ENCODE results near the gene SWI5.

Gene SWI5

DNA sequence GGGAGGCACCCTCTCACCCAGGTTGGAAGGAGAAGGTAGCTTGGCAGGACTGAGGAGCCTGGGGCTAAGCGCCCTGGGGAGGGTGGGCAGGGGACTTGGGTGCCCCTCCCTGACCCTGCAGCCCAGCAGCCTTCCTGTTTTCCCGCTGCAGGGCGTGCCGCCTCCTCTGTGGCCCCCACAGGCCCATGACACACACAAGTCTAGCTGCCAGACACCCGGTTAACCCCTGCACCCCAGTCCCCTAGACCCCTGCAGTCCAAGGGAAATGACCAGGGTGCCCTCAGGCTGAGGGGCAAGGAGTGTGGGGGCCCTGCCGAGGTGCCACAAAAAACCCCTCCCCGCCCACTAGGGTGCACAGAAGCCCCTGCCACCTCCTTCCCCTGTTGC lies 33.3 kb upstream of the SWI5 start:
- Histone ChIP-seq H3K79me2 (ENCODE audit: control insufficient read depth, low read length) (no peaks in the 10 kb centered on the region), H4K20me1 (ENCODE audit: control insufficient read depth, insufficient read depth, low read depth, low read length) (no peaks in the 10 kb centered on the region), H3F3A (ENCODE audit: control insufficient read depth, insufficient read depth) (no peaks in the 10 kb centered on the region), H3K36me3 (ENCODE audit: control insufficient read depth, low read length) (no peaks in the 10 kb centered on the region), H3K4me1 (ENCODE audit: control insufficient read depth, low read length) (peaks cover 15% of the 10 kb centered on the region), H3K27ac (ENCODE audit: low read depth, low read length) (no peak overlapping the region), H3K9me2 (replicated peaks; ENCODE audit: control insufficient read depth, low read length) (no peaks in the 10 kb centered on the region), H3K4me2 (ENCODE audit: low read length) (no peak overlapping the region), H3K4me3 (ENCODE audit: low read length) (no peak overlapping the region), H3K9me3 (ENCODE audit: control insufficient read depth, insufficient read depth, low read length) (no peaks in the 10 kb centered on the region), H3K27me3 (ENCODE audit: control insufficient read depth, low read length) (peaks cover 33% of the 10 kb centered on the region)
- TF ChIP-seq, protein P1, sequence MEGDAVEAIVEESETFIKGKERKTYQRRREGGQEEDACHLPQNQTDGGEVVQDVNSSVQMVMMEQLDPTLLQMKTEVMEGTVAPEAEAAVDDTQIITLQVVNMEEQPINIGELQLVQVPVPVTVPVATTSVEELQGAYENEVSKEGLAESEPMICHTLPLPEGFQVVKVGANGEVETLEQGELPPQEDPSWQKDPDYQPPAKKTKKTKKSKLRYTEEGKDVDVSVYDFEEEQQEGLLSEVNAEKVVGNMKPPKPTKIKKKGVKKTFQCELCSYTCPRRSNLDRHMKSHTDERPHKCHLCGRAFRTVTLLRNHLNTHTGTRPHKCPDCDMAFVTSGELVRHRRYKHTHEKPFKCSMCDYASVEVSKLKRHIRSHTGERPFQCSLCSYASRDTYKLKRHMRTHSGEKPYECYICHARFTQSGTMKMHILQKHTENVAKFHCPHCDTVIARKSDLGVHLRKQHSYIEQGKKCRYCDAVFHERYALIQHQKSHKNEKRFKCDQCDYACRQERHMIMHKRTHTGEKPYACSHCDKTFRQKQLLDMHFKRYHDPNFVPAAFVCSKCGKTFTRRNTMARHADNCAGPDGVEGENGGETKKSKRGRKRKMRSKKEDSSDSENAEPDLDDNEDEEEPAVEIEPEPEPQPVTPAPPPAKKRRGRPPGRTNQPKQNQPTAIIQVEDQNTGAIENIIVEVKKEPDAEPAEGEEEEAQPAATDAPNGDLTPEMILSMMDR (IDR thresholded peaks at IDR 0.05; ENCODE audit: low read depth, low read length, poor library complexity, severe bottlenecking) = no peak
- no peak for TF ChIP-seq EZH2phosphoT487 (IDR thresholded peaks at IDR 0.05; ENCODE audit: borderline replicate concordance, low read length)

DNA sequence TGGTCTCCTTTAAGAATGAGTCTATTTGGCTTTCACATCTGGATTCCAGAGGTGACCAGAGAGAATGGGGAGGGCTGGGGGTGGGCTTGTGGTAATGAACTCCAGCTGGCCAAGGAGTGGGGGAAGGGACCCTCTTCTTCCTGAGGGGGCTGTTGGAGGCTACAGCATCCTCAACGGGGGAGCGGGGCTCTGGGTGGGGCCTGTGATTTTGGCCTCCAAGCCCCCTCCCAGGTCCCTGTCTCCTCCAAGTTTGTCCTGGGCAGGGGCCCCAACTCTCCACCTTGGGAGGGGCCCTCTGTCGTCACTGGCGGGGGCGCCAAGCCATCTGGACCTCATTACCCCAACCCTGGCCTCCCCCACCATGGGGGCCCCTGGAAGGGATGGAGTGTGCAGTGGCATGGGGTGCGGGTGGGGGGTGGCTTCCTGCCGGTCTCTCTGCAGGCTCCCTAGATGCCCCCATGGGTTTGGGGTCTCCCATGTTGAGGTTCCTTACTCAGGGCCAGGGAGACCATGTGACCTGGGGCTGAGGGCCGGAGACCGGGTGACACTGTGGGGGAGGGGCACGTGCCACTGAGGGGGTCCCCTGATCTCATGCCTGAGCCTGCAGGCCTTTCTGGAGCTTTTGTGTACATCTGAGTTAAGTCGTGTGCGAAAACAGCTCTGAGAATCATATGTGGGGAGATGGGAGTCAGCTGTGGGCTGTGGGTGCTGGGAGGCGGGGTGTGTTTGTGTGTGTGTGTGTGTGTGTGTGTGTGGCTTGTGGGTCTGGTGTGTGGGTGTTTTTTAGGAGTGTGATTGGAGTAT lies 32.7 kb upstream of the SWI5 start:
- H3K27me3 ChIP-seq (ENCODE audit: control insufficient read depth, low read length) = peaks cover 33% of the 10 kb centered on the region
- no peaks in the 10 kb centered on the region for H3K9me2 ChIP-seq (replicated peaks; ENCODE audit: control insufficient read depth, low read length)
- TF ChIP-seq EZH2phosphoT487 (IDR thresholded peaks at IDR 0.05; ENCODE audit: borderline replicate concordance, low read length) = no peak
- TF ChIP-seq, protein P1 (IDR thresholded peaks at IDR 0.05; ENCODE audit: low read depth, low read length, poor library complexity, severe bottlenecking) = no peak
- H3K4me3 ChIP-seq (ENCODE audit: low read length) = no peak overlapping the region
- H3K79me2 ChIP-seq (ENCODE audit: control insufficient read depth, low read length) = no peaks in the 10 kb centered on the region
- no peaks in the 10 kb centered on the region for H4K20me1 ChIP-seq (ENCODE audit: control insufficient read depth, insufficient read depth, low read depth, low read length)
- no peak overlapping the region for H3K4me2 ChIP-seq (ENCODE audit: low read length)
- H3K36me3 ChIP-seq (ENCODE audit: control insufficient read depth, low read length) = no peaks in the 10 kb centered on the region
- H3K27ac ChIP-seq (ENCODE audit: low read depth, low read length) = no peak overlapping the region
- peaks cover 15% of the 10 kb centered on the region for H3K4me1 ChIP-seq (ENCODE audit: control insufficient read depth, low read length)
- no peaks in the 10 kb centered on the region for H3K9me3 ChIP-seq (ENCODE audit: control insufficient read depth, insufficient read depth, low read length)
- no peaks in the 10 kb centered on the region for H3F3A ChIP-seq (ENCODE audit: control insufficient read depth, insufficient read depth)

DNA sequence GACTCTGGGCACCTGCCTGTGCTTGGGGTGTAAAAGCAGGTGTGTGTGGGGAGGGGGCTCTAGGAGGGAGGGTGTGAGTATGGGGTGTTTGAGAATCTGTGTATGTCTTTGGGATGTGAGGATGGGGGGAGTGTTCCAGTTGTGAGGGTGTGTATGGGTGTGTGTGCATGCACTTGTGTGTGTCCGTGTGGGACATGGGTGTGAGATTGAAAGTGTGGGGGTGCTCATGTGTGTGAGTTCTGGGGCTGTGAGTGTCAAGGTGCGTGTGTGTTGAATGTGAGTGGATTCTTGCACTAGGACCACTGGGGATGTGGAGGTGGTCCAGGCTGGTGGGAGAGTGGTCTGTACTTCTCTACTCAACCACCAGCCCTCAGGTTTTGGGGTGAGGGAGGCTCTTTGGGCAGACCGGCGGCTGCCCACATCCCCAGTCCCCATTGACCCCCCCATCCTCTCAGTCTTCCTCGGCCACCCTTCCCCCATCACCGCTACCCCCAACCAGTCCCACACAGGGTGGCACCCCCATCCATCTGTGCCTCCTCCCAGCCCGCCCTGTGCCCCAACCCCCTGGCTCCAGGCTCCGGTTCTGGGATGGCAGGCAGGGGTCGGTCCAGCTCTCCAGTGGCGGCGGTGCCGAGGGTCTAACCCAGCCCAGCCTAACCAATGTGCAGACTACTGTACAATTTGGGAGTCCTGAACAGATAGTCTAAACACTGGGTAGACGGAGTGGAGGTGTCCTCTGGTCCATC lies 31.8 kb upstream of the SWI5 start:
- TF ChIP-seq, protein P1 (IDR thresholded peaks at IDR 0.05; ENCODE audit: low read depth, low read length, poor library complexity, severe bottlenecking) = no peak
- Histone ChIP-seq H3K9me2 (replicated peaks; ENCODE audit: control insufficient read depth, low read length) (no peaks in the 10 kb centered on the region), H3K27ac (ENCODE audit: low read depth, low read length) (no peak overlapping the region), H3K4me2 (ENCODE audit: low read length) (peak overlapping the region; percentile 34; the same call in 1 of the 2 replicates), H3K36me3 (ENCODE audit: control insufficient read depth, low read length) (no peaks in the 10 kb centered on the region), H3K9me3 (ENCODE audit: control insufficient read depth, insufficient read depth, low read length) (no peaks in the 10 kb centered on the region), H3K79me2 (ENCODE audit: control insufficient read depth, low read length) (no peaks in the 10 kb centered on the region), H3K4me3 (ENCODE audit: low read length) (no peak overlapping the region), H3F3A (ENCODE audit: control insufficient read depth, insufficient read depth) (no peaks in the 10 kb centered on the region), H4K20me1 (ENCODE audit: control insufficient read depth, insufficient read depth, low read depth, low read length) (no peaks in the 10 kb centered on the region), H3K4me1 (ENCODE audit: control insufficient read depth, low read length) (peaks cover 15% of the 10 kb centered on the region), H3K27me3 (ENCODE audit: control insufficient read depth, low read length) (peaks cover 31% of the 10 kb centered on the region)

Data from DOHH2 (cell line).